HG03432 (cell line): ENCODE results near the gene SGCA.

Experiments used
- ATAC-seq: cut with Tn5 transposase; IDR thresholded peaks from one replicate; pipeline ENCODE4 v1.9.1; 2021; ENCODE audit warnings: mild to moderate bottlenecking, moderate library complexity; ENCODE audit not compliant: unreplicated experiment

Gene SGCA

DNA sequence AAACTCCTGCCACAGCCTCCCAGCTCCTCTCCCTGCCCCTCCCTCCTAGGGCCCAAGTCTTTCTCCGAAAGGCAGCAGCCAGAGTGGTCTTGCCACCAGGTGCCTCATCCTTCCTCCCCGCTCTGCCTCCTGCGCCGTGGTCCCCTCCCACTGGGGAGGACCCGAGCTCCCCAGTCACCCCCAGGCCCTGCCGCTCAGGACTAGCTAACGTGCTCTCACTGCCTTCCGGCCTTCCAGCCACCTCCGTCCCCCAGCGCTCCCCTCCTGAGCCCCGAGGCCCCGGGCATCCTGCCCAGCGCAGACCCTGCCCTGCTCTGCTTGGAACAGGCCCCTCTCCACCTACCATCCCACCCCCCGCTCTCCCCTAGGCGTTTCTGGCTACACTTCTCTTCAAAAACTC, 55.0 kb downstream of the SGCA start:
- no peak for ATAC-seq

DNA sequence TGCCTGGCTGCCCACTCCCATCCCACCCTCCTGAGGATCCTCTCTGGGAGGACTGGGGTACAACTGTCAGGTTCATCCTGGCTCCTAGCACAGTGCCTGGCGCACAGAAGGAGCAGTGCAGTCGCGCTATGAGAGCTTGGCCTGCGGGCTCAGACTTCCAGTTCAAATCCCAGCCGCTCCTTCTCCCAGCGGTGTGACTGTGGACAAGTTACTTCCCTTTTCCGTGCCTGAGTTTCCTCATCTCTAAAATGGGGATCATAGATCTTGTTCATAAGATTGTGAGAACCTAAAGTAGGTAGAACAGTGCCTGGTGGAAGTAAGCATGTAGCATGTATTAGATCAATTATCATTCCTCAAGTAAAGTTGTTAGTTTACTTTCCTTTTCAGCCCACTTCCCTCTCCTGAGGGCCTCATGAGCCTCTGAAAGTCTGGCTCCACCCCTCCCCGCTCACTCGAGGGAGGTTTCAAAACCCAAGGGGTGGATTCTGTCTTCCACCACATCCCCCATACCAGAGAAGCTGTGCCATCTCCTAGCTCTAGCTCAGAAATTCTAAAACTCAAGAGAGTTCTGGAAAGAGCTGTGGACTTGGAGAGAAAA, 55.6 kb downstream of the SGCA start:
- no peak for ATAC-seq

DNA sequence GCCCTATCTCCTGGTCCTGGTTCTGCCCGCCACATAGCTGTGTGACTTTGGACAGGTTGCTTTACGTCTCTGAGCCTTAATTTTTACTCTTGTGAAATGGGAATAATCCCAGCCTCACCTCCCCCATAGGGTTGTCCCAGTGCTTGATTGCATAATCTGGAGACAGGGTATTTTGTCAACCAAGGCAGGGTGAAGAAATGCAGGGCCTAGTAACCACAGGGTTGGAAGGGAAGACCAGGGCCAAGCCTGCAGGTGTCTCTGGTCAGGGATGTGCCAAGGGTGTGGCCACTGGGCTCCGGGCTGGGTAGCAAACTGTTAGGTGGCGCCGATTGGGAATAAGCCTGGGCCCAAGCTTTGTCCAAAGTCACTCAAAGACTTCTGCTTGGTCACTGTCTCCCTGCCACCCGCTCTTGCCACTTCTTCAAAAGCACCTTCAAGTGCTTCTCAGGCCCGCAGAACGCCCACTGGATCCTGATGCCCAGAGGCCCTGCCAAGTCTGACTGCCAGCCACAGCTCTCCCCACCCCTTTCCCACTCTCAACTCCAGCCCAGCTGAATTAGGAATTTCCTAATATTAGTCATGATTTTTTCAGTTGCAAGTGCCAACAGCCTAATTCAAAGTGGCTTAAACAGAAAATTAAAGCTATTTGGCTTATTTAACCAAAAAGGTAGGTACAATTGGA, 56.2 kb downstream of the SGCA start:
- ATAC-seq = no peak

DNA sequence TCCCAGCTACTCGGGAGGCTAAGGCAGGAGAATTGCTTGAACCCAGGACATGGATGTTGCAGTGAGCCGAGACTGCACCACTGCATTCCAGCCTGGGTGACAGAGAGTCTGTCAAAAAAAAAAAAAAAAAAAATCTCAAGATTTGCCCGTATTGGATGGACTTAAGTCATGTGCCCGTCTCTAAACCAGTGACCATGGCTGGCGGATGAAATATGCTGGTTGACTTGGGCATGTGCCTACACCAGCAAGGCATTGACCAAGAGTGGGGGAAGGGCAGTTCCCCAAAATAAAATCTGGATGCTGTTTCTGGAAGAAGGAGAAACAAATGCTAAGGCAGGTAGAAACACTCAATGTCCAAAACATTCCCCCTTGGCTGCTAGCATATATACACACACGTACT, 57.1 kb downstream of the SGCA start:
- no peak for ATAC-seq
